ENCODE measurements around the gene TSHR. TPM values are rescaled to one million over a fixed set of nuclear protein-coding genes. Genes with fewer than 3 reads are reported as not detected.

Gene TSHR
- total RNA-seq, 1 experiment from 2014 or later = not detected

DNA sequence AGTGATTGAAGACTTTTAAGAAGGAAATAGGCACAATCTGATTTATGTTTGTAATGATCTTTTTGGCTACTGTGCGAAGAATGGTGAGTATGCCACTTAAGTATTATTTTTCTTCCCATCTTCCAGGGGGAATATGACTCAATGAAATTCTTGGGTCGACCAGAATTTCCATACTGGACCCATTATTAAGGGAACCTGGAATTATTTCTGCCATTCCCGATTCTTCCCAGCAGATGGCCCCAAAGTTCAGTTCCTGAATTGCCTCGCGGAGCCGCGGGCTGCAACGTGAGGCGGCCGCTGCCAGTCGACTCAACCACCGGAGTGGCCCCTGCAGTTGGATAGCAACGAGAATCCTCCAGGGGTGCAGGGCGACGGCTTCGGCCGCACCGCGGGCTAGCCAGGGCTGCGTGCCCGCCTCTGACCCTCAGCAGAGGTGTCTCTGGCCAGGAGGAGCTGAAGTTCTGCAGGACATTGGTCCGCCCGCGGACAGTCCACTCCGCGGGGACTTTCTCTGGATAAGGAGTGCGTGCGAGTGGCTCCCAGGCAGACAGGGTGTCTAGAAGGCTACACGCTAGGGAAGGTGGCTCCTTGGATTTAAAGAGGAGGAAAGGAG, 628 bp upstream of the TSHR start (continued):
- TF ChIP-seq, protein P1, sequence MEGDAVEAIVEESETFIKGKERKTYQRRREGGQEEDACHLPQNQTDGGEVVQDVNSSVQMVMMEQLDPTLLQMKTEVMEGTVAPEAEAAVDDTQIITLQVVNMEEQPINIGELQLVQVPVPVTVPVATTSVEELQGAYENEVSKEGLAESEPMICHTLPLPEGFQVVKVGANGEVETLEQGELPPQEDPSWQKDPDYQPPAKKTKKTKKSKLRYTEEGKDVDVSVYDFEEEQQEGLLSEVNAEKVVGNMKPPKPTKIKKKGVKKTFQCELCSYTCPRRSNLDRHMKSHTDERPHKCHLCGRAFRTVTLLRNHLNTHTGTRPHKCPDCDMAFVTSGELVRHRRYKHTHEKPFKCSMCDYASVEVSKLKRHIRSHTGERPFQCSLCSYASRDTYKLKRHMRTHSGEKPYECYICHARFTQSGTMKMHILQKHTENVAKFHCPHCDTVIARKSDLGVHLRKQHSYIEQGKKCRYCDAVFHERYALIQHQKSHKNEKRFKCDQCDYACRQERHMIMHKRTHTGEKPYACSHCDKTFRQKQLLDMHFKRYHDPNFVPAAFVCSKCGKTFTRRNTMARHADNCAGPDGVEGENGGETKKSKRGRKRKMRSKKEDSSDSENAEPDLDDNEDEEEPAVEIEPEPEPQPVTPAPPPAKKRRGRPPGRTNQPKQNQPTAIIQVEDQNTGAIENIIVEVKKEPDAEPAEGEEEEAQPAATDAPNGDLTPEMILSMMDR (IDR thresholded peaks at IDR 0.05 in 2 of 3, conservative IDR thresholded peaks at IDR 0.05 in 1 of 3; ENCODE audit: borderline replicate concordance in 1 of 3, insufficient read depth in 1 of 3, low read depth in 2 of 3, low read length in 2 of 3) = peak; percentile 67 to 78 (median 71)
- TF ChIP-seq TCF7L2 (IDR thresholded peaks at IDR 0.05; ENCODE audit: borderline replicate concordance, extremely low read depth, insufficient read depth, insufficient read length) (no peak), POLR2AphosphoS5 (IDR thresholded peaks at IDR 0.05; ENCODE audit: low read depth, low read length) (no peak), EZH2phosphoT487 (IDR thresholded peaks at IDR 0.05; ENCODE audit: borderline replicate concordance) (no peak), ELF1 (IDR thresholded peaks at IDR 0.05; ENCODE audit: borderline replicate concordance, low read depth) (no peak), JUND (IDR thresholded peaks at IDR 0.05) (no peak)
- TF ChIP-seq, protein P2, sequence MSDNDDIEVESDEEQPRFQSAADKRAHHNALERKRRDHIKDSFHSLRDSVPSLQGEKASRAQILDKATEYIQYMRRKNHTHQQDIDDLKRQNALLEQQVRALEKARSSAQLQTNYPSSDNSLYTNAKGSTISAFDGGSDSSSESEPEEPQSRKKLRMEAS (IDR thresholded peaks at IDR 0.05) = 0 out of 2 replicates have a peak, but pooled peaks have one; percentile 29

DNA sequence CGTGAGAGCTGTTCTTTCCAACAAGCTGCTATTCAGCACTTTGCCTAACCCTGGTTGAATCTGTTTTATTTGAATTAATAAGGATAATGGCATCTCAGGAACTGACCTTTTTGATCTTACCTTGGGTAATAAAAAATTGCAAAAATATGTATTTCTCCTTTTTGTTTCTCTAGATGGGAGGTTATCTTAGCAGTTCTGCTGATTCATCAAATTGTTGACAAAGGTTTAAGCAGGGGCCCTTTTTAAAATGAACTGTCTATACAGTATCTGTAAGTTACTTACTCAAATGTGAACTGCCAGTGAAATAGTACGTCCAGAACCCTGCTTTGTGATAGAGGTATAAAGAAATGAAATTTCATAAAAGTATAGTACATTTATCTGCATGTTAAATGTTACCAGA, 681 bp downstream of the TSHR start:
- Histone ChIP-seq H3K9ac (ENCODE audit: low read length) (no peak overlapping the region), H3K9me3 (ENCODE audit: control insufficient read depth in 1 of 2, insufficient read depth in 1 of 2, low read depth in 1 of 2, low read length in 2 of 2) (no peaks in the 10 kb centered on the region), H3K9me2 (ENCODE audit: insufficient read depth) (no peaks in the 10 kb centered on the region), H3K36me3 (ENCODE audit: control insufficient read depth in 1 of 2, insufficient read depth in 2 of 2, low read length in 2 of 2) (no peaks in the 10 kb centered on the region), H3K79me2 (ENCODE audit: insufficient read depth, low read length) (no peaks in the 10 kb centered on the region), H4K20me1 (ENCODE audit: insufficient read depth) (no peaks in the 10 kb centered on the region), H3K4me3 (replicated peaks in 1 of 2; ENCODE audit: low read depth in 1 of 2, low read length in 2 of 2) (no peak overlapping the region), H3K27ac (ENCODE audit: low read depth, low read length) (no peak overlapping the region), H2AFZ (ENCODE audit: low read depth, low read length, poor library complexity, severe bottlenecking) (no peak overlapping the region), H3K4me1 (ENCODE audit: control insufficient read depth in 1 of 2, insufficient read depth in 2 of 2, low read length in 2 of 2) (peaks cover 0 to 4% of the 10 kb centered on the region in 2 experiments; a peak in 1 of 4 replicates), H3K4me2 (ENCODE audit: low read length) (no peak overlapping the region), H3K27me3 (ENCODE audit: insufficient read depth, low read length) (no peaks in the 10 kb centered on the region)
- RAD21 ChIA-PET (ENCODE audit: low non-redundant PET in 1 of 2, low total read pairs in 2 of 2, uncharacterized antibody in 2 of 2, unreplicated experiment in 2 of 2) = no interaction called here
- ATAC-seq (no peak), DNase-seq (ENCODE audit: low read depth, low spot score) (no peak)
- POLR2A ChIA-PET = no interaction called here
- CTCF ChIA-PET = interaction anchor here (1.2 to 2.5 kb wide), 2 partner anchors 31 to 509 kb away, joined by 3 to 7 read pairs; no protein-coding TSS in a partner anchor
- intact Hi-C loops (cut with micrococcal nuclease) = no loop called here
- BruUV-seq (replicated peaks) = no TSS peak
- TF ChIP-seq CBX3 (IDR thresholded peaks at IDR 0.05; ENCODE audit: low read depth) (no peak), POLR2A (IDR thresholded peaks at IDR 0.05; ENCODE audit: borderline replicate concordance, extremely low read depth, insufficient read depth, insufficient read length) (no peak), RAD21 (IDR thresholded peaks at IDR 0.05; ENCODE audit: low read depth) (no peak), ZFX (IDR thresholded peaks at IDR 0.05) (no peak), EGR1 (IDR thresholded peaks at IDR 0.05; ENCODE audit: low read depth) (no peak)
- TF ChIP-seq, protein P3, sequence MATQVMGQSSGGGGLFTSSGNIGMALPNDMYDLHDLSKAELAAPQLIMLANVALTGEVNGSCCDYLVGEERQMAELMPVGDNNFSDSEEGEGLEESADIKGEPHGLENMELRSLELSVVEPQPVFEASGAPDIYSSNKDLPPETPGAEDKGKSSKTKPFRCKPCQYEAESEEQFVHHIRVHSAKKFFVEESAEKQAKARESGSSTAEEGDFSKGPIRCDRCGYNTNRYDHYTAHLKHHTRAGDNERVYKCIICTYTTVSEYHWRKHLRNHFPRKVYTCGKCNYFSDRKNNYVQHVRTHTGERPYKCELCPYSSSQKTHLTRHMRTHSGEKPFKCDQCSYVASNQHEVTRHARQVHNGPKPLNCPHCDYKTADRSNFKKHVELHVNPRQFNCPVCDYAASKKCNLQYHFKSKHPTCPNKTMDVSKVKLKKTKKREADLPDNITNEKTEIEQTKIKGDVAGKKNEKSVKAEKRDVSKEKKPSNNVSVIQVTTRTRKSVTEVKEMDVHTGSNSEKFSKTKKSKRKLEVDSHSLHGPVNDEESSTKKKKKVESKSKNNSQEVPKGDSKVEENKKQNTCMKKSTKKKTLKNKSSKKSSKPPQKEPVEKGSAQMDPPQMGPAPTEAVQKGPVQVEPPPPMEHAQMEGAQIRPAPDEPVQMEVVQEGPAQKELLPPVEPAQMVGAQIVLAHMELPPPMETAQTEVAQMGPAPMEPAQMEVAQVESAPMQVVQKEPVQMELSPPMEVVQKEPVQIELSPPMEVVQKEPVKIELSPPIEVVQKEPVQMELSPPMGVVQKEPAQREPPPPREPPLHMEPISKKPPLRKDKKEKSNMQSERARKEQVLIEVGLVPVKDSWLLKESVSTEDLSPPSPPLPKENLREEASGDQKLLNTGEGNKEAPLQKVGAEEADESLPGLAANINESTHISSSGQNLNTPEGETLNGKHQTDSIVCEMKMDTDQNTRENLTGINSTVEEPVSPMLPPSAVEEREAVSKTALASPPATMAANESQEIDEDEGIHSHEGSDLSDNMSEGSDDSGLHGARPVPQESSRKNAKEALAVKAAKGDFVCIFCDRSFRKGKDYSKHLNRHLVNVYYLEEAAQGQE (IDR thresholded peaks at IDR 0.05; ENCODE audit: low read depth) = no peak
- TF ChIP-seq, protein P4, sequence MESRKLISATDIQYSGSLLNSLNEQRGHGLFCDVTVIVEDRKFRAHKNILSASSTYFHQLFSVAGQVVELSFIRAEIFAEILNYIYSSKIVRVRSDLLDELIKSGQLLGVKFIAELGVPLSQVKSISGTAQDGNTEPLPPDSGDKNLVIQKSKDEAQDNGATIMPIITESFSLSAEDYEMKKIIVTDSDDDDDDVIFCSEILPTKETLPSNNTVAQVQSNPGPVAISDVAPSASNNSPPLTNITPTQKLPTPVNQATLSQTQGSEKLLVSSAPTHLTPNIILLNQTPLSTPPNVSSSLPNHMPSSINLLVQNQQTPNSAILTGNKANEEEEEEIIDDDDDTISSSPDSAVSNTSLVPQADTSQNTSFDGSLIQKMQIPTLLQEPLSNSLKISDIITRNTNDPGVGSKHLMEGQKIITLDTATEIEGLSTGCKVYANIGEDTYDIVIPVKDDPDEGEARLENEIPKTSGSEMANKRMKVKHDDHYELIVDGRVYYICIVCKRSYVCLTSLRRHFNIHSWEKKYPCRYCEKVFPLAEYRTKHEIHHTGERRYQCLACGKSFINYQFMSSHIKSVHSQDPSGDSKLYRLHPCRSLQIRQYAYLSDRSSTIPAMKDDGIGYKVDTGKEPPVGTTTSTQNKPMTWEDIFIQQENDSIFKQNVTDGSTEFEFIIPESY (IDR thresholded peaks at IDR 0.05; ENCODE audit: extremely low read depth, insufficient replicate concordance, low read length) = no peak
- TF ChIP-seq, protein P1 (IDR thresholded peaks at IDR 0.05 in 2 of 3, conservative IDR thresholded peaks at IDR 0.05 in 1 of 3; ENCODE audit: borderline replicate concordance in 1 of 3, insufficient read depth in 1 of 3, low read depth in 2 of 3, low read length in 2 of 3) = no peak

All from HCT116 (cell line).